OCI-LY7 (cell line): ENCODE results near the gene GPRC6A. TPM values are rescaled to one million over a fixed set of nuclear protein-coding genes. Genes with fewer than 3 reads are reported as not detected.
"Not testable (repeated sequence)": the region's sequence is repeated elsewhere in the genome, so short reads cannot be mapped to it uniquely, and the experiment has no call there.

Experiments
- BruUV-seq: library from RNA; stranded (reverse); fragments of 400-500 nt; replicated peaks from 2 replicates; lab custom pipeline; 2021; lab: Mats Ljungman, UMichigan
- CTCF ChIA-PET: fragments of 300-600 bp; sonication (Branson Sonifier 250); formaldehyde crosslinking; loops from one replicate; lab custom pipeline; 2022; ENCODE audit warnings: antibody characterized with exemption; ENCODE audit not compliant: unreplicated experiment; lab: Charles Lee
- POLR2A ChIA-PET: fragments of 300-600 bp; sonication (Branson Sonifier 250); formaldehyde crosslinking; loops from one replicate; lab custom pipeline; 2022; ENCODE audit warnings: antibody characterized with exemption; lab: Charles Lee
- DNase-seq: peaks from one replicate; pipeline ENCODE4 v3.0.0-alpha.2; 2015; ENCODE audit warnings: low spot score
- H2AFZ ChIP-seq: fragments of 200-600 bp; sonication (generic), shearing (Covaris generic); 2 replicates; pipeline ENCODE4 v1.6.1; 2014; ENCODE audit warnings: mild to moderate bottlenecking, antibody characterized with exemption, low read length, moderate library complexity
- H3K27ac ChIP-seq: fragments of 200-600 bp; sonication (generic); 2 replicates; pipeline ENCODE4 v1.5.1; 2014; ENCODE audit warnings: mixed run types, low read depth, mild to moderate bottlenecking, moderate library complexity, low read length, inconsistent platforms; ENCODE audit not compliant: poor library complexity, severe bottlenecking
- H3K36me3 ChIP-seq: fragments of 200-600 bp; sonication (generic); 2 replicates; pipeline ENCODE4 v1.6.1; 2014; ENCODE audit warnings: mild to moderate bottlenecking, antibody characterized with exemption, low read length, moderate library complexity, mixed read lengths; ENCODE audit not compliant: insufficient read depth
- H3K4me1 ChIP-seq: fragments of 200-600 bp; sonication (generic); 2 replicates; pipeline ENCODE4 v1.5.1; 2014; ENCODE audit warnings: mild to moderate bottlenecking, low read length; ENCODE audit not compliant: insufficient read depth, poor library complexity, severe bottlenecking
- H3K4me2 ChIP-seq: fragments of 200-600 bp; sonication (generic); 2 replicates; pipeline ENCODE4 v1.6.1; 2014; ENCODE audit warnings: mild to moderate bottlenecking, low read length
- H3K4me3 ChIP-seq: fragments of 200-600 bp; sonication (generic); 2 replicates; pipeline ENCODE4 v1.5.1; 2014; ENCODE audit warnings: mild to moderate bottlenecking, low read depth, low read length; ENCODE audit not compliant: poor library complexity, severe bottlenecking
- H3K79me2 ChIP-seq: fragments of 200-600 bp; sonication (generic); 2 replicates; pipeline ENCODE4 v1.6.1; 2016; ENCODE audit warnings: low read depth, mild to moderate bottlenecking, low read length, moderate library complexity, mixed read lengths; ENCODE audit not compliant: insufficient read depth
- H3K9me2 ChIP-seq: fragments of 200-600 bp; sonication (generic); 2 replicates; pipeline ENCODE4 v1.6.1; 2016; ENCODE audit warnings: mild to moderate bottlenecking, low read length, mixed read lengths; ENCODE audit not compliant: insufficient read depth
- H3K9me3 ChIP-seq: fragments of 200-600 bp; sonication (generic); 2 replicates; pipeline ENCODE4 v1.6.1; 2014; ENCODE audit warnings: mild to moderate bottlenecking, mixed run types, low read length, mixed read lengths
- H4K20me1 ChIP-seq: fragments of 200-600 bp; sonication (generic); 2 replicates; pipeline ENCODE4 v1.6.1; 2014; ENCODE audit warnings: mild to moderate bottlenecking, antibody characterized with exemption, low read length, moderate library complexity, mixed read lengths; ENCODE audit not compliant: insufficient read depth
- EZH2phosphoT487 ChIP-seq: fragments of 200-600 bp; sonication (generic); IDR thresholded peaks from 2 replicates; pipeline ENCODE4 v1.6.1; 2018; ENCODE audit warnings: low read depth, borderline replicate concordance, mild to moderate bottlenecking, mixed run types, antibody characterized with exemption, low read length, moderate library complexity, mixed read lengths
- intact Hi-C: fragments of 100-400 bp; cut with micrococcal nuclease; formaldehyde crosslinking; loops from one replicate; pipeline ENCODE4 v1.10.0; 2022; ENCODE audit not compliant: unreplicated experiment
- total RNA-seq, 2 experiments: library from RNA; depleted of rRNA in 1 of 2; stranded (reverse); fragments of >200 nt in 1 of 2; shearing (Covaris generic) in 1 of 2; gene quantifications; 2 replicates each; pipeline ENCODE4 v1.2.3, GENCODE V29; 2014 to 2022
- TF ChIP-seq, protein P1 (sequence below): fragments of 200-600 bp; sonication (generic); conservative IDR thresholded peaks from 2 replicates; pipeline ENCODE4 v1.5.1; 2014; ENCODE audit warnings: mild to moderate bottlenecking, antibody characterized with exemption, low read length, moderate library complexity, mixed read lengths

The GPRC6A gene
- total RNA-seq, 2 experiments from 2014 or later = not detected

DNA sequence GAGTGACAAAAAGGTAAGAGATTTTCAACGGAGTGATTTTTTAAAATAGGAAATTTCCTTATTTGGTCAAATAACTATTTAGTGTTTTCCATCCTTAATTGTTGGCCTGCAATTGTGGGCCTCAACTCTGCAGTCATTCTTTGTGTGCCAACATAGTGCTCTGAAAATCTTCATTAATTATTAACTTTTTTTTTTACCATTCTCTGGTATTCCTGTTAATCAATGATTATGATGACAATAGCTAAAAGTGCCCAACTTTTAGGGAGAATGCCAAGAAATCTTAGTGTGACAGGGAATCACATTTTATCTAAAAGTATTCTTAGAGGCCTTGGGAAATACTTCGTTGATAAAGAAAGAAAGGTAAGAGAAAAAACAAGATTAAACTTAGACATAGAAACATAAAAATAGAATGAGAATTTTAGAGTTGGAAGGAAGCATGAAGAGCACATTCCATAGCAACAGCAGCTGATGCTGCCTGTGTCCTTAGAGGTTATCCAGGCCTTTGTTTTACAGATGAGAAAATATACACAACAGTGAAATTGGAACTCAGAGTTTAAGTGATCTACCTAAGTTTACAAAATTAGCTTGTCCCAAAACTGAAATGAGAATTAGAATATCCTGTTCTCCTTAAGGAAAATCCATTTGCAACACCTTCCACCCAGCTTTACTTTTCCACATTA is 1.2 kb downstream of the GPRC6A start:
- Histone ChIP-seq H3K4me3 (no peak overlapping the region), H3K4me1 (no peaks in the 10 kb centered on the region), H2AFZ (no peak overlapping the region), H4K20me1 (no peaks in the 10 kb centered on the region), H3K36me3 (no peaks in the 10 kb centered on the region), H3K27ac (no peak overlapping the region), H3K9me2 (no peaks in the 10 kb centered on the region), H3K79me2 (no peaks in the 10 kb centered on the region), H3K4me2 (no peak overlapping the region), H3K9me3 (no peaks in the 10 kb centered on the region)
- CTCF ChIA-PET = no interaction called here
- POLR2A ChIA-PET = interaction anchor here (0.8 to 1.2 kb wide), 2 partner anchors 36 to 348 kb away, joined by 3 read pairs; no protein-coding TSS in a partner anchor
- no peak for TF ChIP-seq EZH2phosphoT487
- TF ChIP-seq, protein P1, sequence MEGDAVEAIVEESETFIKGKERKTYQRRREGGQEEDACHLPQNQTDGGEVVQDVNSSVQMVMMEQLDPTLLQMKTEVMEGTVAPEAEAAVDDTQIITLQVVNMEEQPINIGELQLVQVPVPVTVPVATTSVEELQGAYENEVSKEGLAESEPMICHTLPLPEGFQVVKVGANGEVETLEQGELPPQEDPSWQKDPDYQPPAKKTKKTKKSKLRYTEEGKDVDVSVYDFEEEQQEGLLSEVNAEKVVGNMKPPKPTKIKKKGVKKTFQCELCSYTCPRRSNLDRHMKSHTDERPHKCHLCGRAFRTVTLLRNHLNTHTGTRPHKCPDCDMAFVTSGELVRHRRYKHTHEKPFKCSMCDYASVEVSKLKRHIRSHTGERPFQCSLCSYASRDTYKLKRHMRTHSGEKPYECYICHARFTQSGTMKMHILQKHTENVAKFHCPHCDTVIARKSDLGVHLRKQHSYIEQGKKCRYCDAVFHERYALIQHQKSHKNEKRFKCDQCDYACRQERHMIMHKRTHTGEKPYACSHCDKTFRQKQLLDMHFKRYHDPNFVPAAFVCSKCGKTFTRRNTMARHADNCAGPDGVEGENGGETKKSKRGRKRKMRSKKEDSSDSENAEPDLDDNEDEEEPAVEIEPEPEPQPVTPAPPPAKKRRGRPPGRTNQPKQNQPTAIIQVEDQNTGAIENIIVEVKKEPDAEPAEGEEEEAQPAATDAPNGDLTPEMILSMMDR = no peak
- intact Hi-C loops = no loop called here
- DNase-seq = no peak
- no TSS peak for BruUV-seq

DNA sequence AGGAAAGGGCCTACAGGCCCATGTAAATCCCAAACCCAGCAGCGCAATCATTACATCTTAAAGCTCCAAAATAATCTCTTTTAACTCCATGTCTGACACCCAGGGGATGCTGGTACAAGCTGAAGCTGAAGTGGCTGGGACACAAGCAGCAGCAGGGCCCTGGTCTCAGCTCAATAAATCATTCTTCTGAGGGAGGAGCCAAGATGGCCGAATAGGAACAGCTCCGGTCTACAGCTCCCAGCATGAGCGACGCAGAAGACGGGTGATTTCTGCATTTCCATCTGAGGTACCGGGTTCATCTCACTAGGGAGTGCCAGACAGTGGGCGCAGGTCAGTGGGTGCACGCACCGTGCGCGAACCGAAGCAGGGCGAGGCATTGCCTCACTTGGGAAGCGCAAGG is 12.5 kb downstream of the GPRC6A start:
- intact Hi-C loops, POLR2A ChIA-PET, CTCF ChIA-PET, H3K4me2 ChIP-seq, H2AFZ ChIP-seq, H3K27ac ChIP-seq, H3K4me3 ChIP-seq, H3K79me2 ChIP-seq, H3K4me1 ChIP-seq, H3K9me2 ChIP-seq, DNase-seq, H3K9me3 ChIP-seq, BruUV-seq, H4K20me1 ChIP-seq, H3K36me3 ChIP-seq: not testable (repeated sequence)

DNA sequence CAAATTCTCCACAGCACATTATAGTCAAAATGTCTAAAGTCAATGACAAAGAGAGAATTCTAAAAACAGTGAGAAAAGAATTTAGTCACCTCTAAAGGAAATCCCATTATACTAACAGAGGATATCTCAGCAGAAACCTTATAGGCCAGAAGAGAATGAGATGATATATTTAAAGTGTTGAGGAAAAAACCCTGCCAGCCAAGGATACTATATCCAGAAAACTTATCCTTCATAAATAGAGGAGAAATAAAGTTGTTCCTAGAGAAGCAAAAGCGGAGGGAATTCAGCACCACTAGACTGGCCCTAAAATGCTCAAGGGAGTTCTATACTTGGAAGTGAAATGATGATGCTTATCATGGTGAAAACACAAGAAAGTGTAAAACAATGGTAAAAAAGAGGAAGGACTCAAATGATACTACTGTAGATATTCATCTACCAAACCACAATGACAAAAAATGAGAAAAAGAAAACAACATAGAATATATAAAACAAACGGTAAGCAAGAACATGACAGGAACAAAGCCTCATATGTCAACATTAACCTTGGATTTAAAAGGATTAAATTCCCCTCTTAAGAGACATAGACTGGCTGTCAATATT is 16.7 kb downstream of the GPRC6A start:
- H2AFZ ChIP-seq = no peak overlapping the region
- no peak overlapping the region for H3K4me3 ChIP-seq
- intact Hi-C loops = no loop called here
- no peaks in the 10 kb centered on the region for H3K36me3 ChIP-seq
- TF ChIP-seq EZH2phosphoT487 = no peak
- TF ChIP-seq, protein P1 = no peak
- no peak overlapping the region for H3K27ac ChIP-seq
- H3K9me2 ChIP-seq = no peaks in the 10 kb centered on the region
- no peaks in the 10 kb centered on the region for H3K4me1 ChIP-seq
- CTCF ChIA-PET = no interaction called here
- POLR2A ChIA-PET = interaction anchor here (0.6 kb wide), 1 partner anchor 14 kb away, joined by 9 read pairs; no protein-coding TSS in a partner anchor
- no peak for DNase-seq
- BruUV-seq = no TSS peak
- H3K79me2 ChIP-seq = no peaks in the 10 kb centered on the region
- H4K20me1 ChIP-seq = no peaks in the 10 kb centered on the region
- H3K4me2 ChIP-seq = no peak overlapping the region
- H3K9me3 ChIP-seq = no peaks in the 10 kb centered on the region
